Stomach smooth muscle (tissue), 2 donors: Measurements from ENCODE around the gene EMC9.
A peak's percentile ranks its signal among the peaks of the same experiment; 100 is the strongest.

Experiments
- H3K27ac ChIP-seq: one replicate; pipeline ENCODE4 v1.7.0; 2013; ENCODE audit warnings: mild to moderate bottlenecking, low read length, inconsistent platforms
- H3K27me3 ChIP-seq, 2 donors: one replicate each; pipeline ENCODE4 v1.7.0; 2013; ENCODE audit warnings: low read length in 2 of 2; ENCODE audit not compliant: insufficient read depth in 2 of 2, control insufficient read depth in 1 of 2
- H3K36me3 ChIP-seq, 2 donors: one replicate each; pipeline ENCODE4 v1.7.0; 2013; ENCODE audit warnings: low read length in 2 of 2; ENCODE audit not compliant: control insufficient read depth in 2 of 2, insufficient read depth in 2 of 2
- H3K4me1 ChIP-seq: one replicate; pipeline ENCODE4 v1.7.0; 2013; ENCODE audit warnings: low read length; ENCODE audit not compliant: control insufficient read depth, insufficient read depth
- H3K4me3 ChIP-seq, 2 donors: one replicate each; pipeline ENCODE4 v1.7.0; 2013; ENCODE audit warnings: low read length in 2 of 2
- H3K9ac ChIP-seq, 2 donors: one replicate each; pipeline ENCODE4 v1.7.0; 2013; ENCODE audit warnings: low read length in 2 of 2, mild to moderate bottlenecking in 1 of 2
- H3K9me3 ChIP-seq, 2 donors: one replicate each; pipeline ENCODE4 v1.7.0; 2013; ENCODE audit warnings: low read length in 2 of 2; ENCODE audit not compliant: control insufficient read depth in 2 of 2
- donor health status: healthy.
- donor health status: Pancreatic carcinoma.

The EMC9 gene

GRCh38 chr14:24147761-24148428 is 6.5 kb upstream of the EMC9 start:
- Histone ChIP-seq H3K36me3 (peaks cover 27 to 35% of the 10 kb centered on the region in 2 donors), H3K4me3 (peak overlapping the region; percentile 95 to 100), H3K9me3 (no peaks in the 10 kb centered on the region), H3K27me3 (no peaks in the 10 kb centered on the region), H3K4me1 (peaks cover 33% of the 10 kb centered on the region), H3K27ac (peak overlapping the region; percentile 88), H3K9ac (peak overlapping the region; percentile 79 to 93)

DNA sequence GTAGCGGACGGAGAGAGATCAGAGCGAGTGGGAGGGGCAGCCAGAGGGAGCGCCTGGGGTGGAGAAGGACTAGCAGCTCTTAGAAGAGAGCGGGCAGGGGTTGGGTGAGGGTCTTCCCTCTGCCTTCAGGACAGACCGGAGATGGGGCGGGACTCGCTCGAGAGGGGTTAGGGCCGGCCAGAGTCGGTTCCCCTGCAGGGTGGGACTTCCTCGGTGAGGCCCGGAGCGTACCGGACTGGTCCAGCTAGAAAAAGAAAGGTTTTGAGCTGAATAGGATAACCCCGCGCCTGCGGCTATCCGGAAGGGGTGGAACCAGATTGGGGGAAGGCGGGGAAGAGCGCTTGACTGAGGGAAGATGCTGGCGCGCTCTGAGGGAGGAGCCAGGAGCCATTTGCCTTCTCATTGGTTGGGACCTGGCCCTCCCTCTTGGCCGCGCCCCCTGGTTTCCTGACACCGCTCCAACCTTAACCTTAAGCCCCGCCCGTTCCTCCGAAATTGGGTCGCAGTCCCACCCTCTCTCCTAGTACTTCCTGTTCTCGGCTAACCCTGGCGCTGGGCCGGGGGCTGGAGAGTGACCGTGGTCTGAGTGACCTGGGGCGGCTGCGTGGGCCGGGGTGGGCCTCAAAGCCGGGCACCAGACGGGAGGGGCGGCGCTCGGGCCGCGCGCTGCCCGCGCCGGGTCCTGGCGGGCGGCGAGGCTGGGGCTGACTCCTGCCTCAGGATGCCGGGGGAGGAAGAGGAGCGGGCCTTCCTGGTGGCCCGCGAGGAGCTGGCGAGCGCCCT is 5.8 kb upstream of the EMC9 start, which contains the start of gene RNF31:
Gene RNF31 (plus strand): TSS at position 521 of the 783 bp plus-strand sequence. CDS start 201 bp downstream, at position 722.
- Histone ChIP-seq H3K4me3 (peak within 1 kb of the TSS; percentile 95 to 100), H3K36me3 (peaks cover 27 to 35% of the 10 kb centered on the region in 2 donors), H3K27ac (peak within 1 kb of the TSS; percentile 88), H3K4me1 (peaks cover 34% of the 10 kb centered on the region), H3K9ac (peak within 1 kb of the TSS; percentile 89 to 93), H3K27me3 (no peaks in the 10 kb centered on the region), H3K9me3 (no peaks in the 10 kb centered on the region)

- Histone ChIP-seq H3K4me1 (peaks cover 39% of the 10 kb centered on the region), H3K27ac (peak within 1 kb of the TSS; percentile 88), H3K9ac (peak within 1 kb of the TSS; percentile 89 to 93), H3K9me3 (no peaks in the 10 kb centered on the region), H3K4me3 (peak within 1 kb of the TSS; percentile 95 to 100), H3K36me3 (peaks cover 22 to 29% of the 10 kb centered on the region in 2 donors), H3K27me3 (no peaks in the 10 kb centered on the region)
Measured at GRCh38 chr14:24146453-24146977, 5.1 kb upstream of the EMC9 start, which contains the start of gene PSME2. TSS of gene PSME2 (minus strand) at chr14:24146610. CDS start at chr14:24146581, 29 bp downstream.

DNA sequence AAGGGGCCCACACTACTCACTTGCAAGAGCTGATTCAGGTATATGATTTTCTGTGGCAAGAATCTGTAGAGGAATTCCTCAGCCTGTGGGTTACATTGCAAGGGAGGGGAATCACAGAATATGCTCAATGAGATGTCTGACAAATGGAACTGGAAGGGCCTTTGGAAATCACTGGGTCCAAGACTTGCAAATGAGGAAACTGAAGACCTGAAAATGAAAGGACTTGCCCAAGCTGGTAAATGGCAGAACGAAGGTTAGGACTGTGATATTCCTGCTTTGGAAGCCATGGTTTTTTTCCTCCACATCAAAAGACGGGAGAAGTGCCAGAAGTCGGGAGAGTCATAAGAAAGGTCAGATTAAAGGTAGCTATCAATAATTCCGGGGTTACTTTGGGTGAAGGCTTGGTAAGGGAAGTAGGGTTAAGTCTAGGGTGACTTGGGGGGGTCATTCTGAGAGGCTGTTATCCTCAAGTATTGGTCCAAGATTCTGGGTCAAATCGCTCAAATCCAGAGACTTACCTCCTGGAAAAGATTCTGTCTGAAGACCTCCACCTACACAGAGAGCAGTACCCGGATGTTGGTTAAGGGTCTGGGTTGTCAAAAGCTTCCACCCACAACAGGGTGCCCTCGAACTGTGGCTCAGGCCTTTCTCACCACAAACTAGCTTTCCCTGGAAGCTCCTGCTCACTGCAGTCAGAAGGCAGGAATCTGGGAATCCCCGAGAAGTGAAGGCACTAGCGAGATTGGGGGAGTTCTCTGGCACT is 4.5 kb upstream of the EMC9 start:
- Histone ChIP-seq H3K4me3 (peak overlapping the region; percentile 95 to 100), H3K9ac (peak overlapping the region; percentile 89 to 93), H3K9me3 (no peaks in the 10 kb centered on the region), H3K36me3 (peaks cover 17 to 23% of the 10 kb centered on the region in 2 donors), H3K27me3 (no peaks in the 10 kb centered on the region), H3K27ac (peak overlapping the region; percentile 88), H3K4me1 (peaks cover 42% of the 10 kb centered on the region)

DNA sequence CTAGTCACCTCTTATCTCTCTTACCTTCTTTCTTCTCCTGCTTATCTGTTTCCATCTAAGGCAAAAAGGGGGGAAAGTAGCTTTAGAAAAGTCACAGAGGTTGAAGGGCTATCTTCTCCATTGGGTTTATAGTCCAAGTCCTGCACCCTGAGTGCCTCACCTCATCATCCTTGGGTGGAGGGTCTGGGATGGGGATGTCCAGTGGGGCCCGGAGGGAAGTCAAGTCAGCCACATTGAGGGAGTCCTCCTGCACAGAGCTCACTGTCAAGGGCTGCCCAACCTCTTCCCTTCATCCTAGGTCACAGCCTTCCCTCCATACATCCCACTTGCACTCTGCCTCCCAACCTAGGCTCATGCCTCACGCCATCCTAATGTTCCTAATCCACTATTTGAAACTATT is 3.8 kb upstream of the EMC9 start:
- peak overlapping the region; percentile 29 to 93 for H3K9ac ChIP-seq
- H3K4me1 ChIP-seq: peaks cover 43% of the 10 kb centered on the region
- H3K27me3 ChIP-seq: no peaks in the 10 kb centered on the region
- peaks cover 11 to 17% of the 10 kb centered on the region in 2 donors for H3K36me3 ChIP-seq
- H3K9me3 ChIP-seq: no peaks in the 10 kb centered on the region
- peak overlapping the region; percentile 88 for H3K27ac ChIP-seq
- H3K4me3 ChIP-seq: no peak overlapping the region

DNA sequence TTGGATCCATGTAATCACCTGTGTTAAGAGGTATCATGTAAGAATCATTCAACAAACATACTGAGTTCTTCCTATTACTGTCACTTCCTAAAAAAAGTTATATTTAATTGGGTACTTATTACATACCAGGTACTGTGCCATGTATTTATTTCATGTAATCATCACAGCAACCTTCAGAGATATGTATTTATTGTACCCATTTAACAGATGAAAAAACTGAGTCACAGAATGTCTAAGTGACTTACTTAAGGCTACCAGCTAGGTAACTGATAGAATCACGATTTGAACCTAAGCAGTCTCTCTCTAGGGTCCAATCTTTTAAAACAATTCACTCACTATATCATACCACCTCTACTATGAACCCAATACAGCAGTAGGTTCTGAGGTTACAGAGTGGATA is 3.1 kb upstream of the EMC9 start:
- Histone ChIP-seq H3K27me3 (no peaks in the 10 kb centered on the region), H3K9me3 (no peaks in the 10 kb centered on the region), H3K27ac (peak overlapping the region; percentile 88), H3K36me3 (peaks cover 3 to 10% of the 10 kb centered on the region in 2 donors), H3K9ac (no peak overlapping the region), H3K4me3 (no peak overlapping the region), H3K4me1 (peaks cover 43% of the 10 kb centered on the region)

DNA sequence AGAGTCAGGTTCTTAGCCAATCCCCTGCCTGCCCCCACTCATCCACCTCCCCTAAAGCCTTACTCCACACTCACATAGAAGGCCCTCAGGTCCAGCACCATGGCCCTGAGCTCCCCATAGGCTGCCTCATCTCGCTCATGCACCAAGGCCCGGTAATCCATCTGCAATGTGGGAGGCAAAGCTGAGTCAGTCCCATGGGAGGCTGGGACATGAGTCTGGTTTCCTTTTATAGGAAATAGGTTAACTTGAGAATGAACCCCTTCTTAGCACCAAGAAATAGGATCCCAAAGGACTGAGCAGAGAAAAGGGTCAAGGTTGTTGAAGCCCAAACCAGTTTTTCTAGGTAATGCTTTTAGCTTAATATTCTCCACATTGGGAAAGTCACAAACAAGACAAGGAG is 2.1 kb upstream of the EMC9 start:
- Histone ChIP-seq H3K4me1 (peaks cover 46% of the 10 kb centered on the region), H3K9ac (no peak overlapping the region), H3K27ac (no peak overlapping the region), H3K9me3 (no peaks in the 10 kb centered on the region), H3K27me3 (no peaks in the 10 kb centered on the region), H3K4me3 (no peak overlapping the region), H3K36me3 (peaks cover 8 to 17% of the 10 kb centered on the region in 2 donors)

- H3K9ac ChIP-seq: no peak overlapping the region
- H3K27ac ChIP-seq: no peak overlapping the region
- peaks cover 21 to 30% of the 10 kb centered on the region in 2 donors for H3K36me3 ChIP-seq
- H3K27me3 ChIP-seq: no peaks in the 10 kb centered on the region
- no peak overlapping the region for H3K4me3 ChIP-seq
- peaks cover 47% of the 10 kb centered on the region for H3K4me1 ChIP-seq
- H3K9me3 ChIP-seq: no peaks in the 10 kb centered on the region
Measured at GRCh38 chr14:24139272-24139934, 2.0 kb downstream of the EMC9 start.

DNA sequence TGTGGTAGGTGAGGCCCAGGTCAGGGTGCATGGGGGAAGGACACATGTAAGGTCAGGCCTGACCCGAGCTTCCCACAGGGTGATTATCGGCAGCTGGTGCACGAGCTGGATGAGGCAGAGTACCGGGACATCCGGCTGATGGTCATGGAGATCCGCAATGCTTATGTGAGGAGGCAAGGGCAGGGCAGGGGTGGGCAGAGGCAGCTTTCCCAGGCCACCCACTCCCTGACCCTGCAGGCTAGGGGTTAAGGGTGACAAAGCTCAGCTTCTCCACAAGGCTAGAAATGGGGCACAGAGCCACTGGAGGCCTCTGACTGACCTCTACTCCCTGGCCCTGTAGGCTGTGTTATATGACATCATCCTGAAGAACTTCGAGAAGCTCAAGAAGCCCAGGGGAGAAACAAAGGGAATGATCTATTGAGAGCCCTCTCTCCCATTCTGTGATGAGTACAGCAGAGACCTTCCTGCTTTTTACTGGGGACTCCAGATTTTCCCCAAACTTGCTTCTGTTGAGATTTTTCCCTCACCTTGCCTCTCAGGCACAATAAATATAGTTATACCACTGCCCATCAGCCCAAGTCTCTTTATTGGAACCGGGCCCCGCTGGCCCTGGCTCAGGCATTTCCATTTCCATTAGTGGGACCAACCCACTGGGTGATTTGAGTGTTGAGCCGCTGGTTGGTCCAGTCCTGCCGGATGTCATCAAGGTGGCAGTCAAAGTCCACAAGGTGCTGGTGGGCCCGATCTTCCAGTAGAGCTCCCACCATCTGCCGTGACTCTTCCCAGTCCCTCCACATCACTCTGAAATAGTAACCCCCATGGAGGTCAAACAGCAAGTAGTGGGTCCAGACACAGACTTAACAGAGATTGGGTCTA is 2.8 kb downstream of the EMC9 start:
- no peak overlapping the region for H3K9ac ChIP-seq
- H3K27me3 ChIP-seq: no peaks in the 10 kb centered on the region
- no peaks in the 10 kb centered on the region for H3K9me3 ChIP-seq
- H3K4me3 ChIP-seq: no peak overlapping the region
- H3K36me3 ChIP-seq: peaks cover 21 to 27% of the 10 kb centered on the region in 2 donors
- H3K4me1 ChIP-seq: peaks cover 47% of the 10 kb centered on the region
- peak overlapping the region; percentile 53 for H3K27ac ChIP-seq
